ENCODE data around the gene MICA.
"Not testable (repeated sequence)": the region's sequence is repeated elsewhere in the genome, so short reads cannot be mapped to it uniquely, and the experiment has no call there.

MICA gene

GRCh38 chr6:31450751-31451150 lies 47.4 kb downstream of the MICA start:
- FAIRE-seq (no peak), DNase-seq (ENCODE audit: insufficient read length, low spot score) (no peak)
- no peak for TF ChIP-seq CTCF (IDR thresholded peaks at IDR 0.05; ENCODE audit: insufficient read depth, missing control alignments)

GRCh38 chr6:31452859-31453258 lies 49.5 kb downstream of the MICA start:
- no peak for TF ChIP-seq CTCF (IDR thresholded peaks at IDR 0.05; ENCODE audit: insufficient read depth, missing control alignments)
- DNase-seq (ENCODE audit: insufficient read length, low spot score): no peak
- FAIRE-seq: no peak

GRCh38 chr6:31453259-31453658 lies 49.9 kb downstream of the MICA start:
- FAIRE-seq: no peak

GRCh38 chr6:31459864-31460263 lies 56.5 kb downstream of the MICA start:
- DNase-seq (ENCODE audit: insufficient read length, low spot score); FAIRE-seq: not testable (repeated sequence)

More at GRCh38 chr6:31453259-31453658, 49.9 kb downstream of the MICA start:
- no peak for TF ChIP-seq CTCF (IDR thresholded peaks at IDR 0.05; ENCODE audit: insufficient read depth, missing control alignments)
- no peak for DNase-seq (ENCODE audit: insufficient read length, low spot score)

- no peak for TF ChIP-seq CTCF (IDR thresholded peaks at IDR 0.05; ENCODE audit: insufficient read depth, missing control alignments)
- FAIRE-seq (no peak), DNase-seq (ENCODE audit: insufficient read length, low spot score) (no peak)
Observed at GRCh38 chr6:31460361-31461025, 57.1 kb downstream of the MICA start.

GRCh38 chr6:31462026-31462963 lies 58.9 kb downstream of the MICA start:
- DNase-seq (ENCODE audit: insufficient read length, low spot score) (no peak), FAIRE-seq (no peak)
- TF ChIP-seq CTCF (IDR thresholded peaks at IDR 0.05; ENCODE audit: insufficient read depth, missing control alignments): no peak

GRCh38 chr6:31462964-31463870 lies 59.8 kb downstream of the MICA start:
- no peak for FAIRE-seq
- no peak for TF ChIP-seq CTCF (IDR thresholded peaks at IDR 0.05; ENCODE audit: insufficient read depth, missing control alignments)

More at GRCh38 chr6:31462964-31463870, 59.8 kb downstream of the MICA start:
- DNase-seq (ENCODE audit: insufficient read length, low spot score): no peak

Data from D721Med (cell line).